ENCODE measurements around the gene SLC26A8. TPM values are rescaled to one million over a fixed set of nuclear protein-coding genes. Genes with fewer than 3 reads are reported as not detected.
"Not testable (repeated sequence)": the region's sequence is repeated elsewhere in the genome, so short reads cannot be mapped to it uniquely, and the experiment has no call there.

SLC26A8 gene
- total RNA-seq, 1 experiment from 2014 or later, result not detected

DNA sequence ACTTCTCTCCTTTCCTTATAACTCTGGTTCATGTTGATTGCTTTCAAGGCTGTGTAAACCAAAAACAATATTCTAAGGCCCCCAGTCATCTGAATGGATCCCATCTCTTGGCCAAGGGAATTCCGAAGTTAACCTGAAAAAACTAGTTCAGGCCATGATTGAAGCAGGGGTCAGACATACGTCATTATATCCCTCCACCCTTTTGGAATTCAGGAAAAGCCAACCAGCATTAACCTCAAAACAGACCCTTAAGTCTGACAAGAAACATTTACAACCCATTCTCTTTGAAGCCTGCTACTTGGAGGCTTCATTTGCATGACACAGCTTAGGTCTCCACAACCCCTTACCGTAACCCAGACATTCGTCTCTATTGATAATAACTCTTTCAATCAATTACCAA lies 39.7 kb downstream of the SLC26A8 start:
- no peak for ATAC-seq

DNA sequence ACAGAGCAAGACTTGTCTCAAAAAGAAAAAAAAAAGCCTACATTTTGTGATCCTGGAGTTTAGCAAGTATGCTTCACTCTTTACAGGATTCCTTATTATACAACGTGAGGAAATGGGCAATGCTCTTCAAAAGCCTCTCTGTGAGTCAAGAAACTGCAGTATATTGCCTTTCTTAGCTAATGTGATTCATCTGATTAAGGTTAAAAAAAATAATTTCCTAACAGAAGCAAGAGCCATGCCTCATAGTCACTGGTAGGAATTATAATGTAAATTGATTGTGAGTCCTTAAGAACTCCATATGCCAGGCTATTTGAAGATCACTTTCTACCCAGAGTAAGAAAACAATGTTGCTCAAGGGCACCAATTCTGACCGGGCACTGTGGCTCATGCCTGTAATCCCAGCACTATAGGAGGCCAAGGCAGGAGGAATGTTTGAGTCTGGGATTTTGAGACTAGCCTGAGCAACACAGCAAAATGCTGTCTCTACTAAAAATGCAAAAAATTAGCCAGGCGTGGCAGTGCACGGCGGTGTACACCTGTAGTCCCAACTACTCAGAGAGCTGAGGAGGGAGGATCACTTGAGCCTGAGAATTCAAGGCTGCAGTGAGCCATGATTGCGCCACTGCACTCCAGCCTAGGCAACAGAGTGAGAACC lies 43.3 kb downstream of the SLC26A8 start:
- DNase-seq (ENCODE audit: low read depth, low spot score) (no peak), ATAC-seq (no peak)
- ChIA-PET POLR2A (no interaction called here), CTCF (no interaction called here)
- Histone ChIP-seq H3K27me3 (ENCODE audit: control insufficient read depth, insufficient read depth, low read length) (peaks cover 7% of the 10 kb centered on the region; the same call in 1 of the 2 replicates), H3K36me3 (ENCODE audit: control insufficient read depth, insufficient read depth, low read length) (no peaks in the 10 kb centered on the region), H3K27ac (ENCODE audit: low read length) (no peak overlapping the region), H3K9me3 (ENCODE audit: control insufficient read depth, insufficient read depth, low read depth, low read length) (no peaks in the 10 kb centered on the region), H3K4me3 (ENCODE audit: low read depth in 2 of 2, low read length in 2 of 2) (no peak overlapping the region), H3K4me1 (ENCODE audit: control insufficient read depth, insufficient read depth, low read length) (no peaks in the 10 kb centered on the region)
- intact Hi-C loops (cut with micrococcal nuclease; ENCODE audit: unreplicated experiment), result no loop called here
- TF ChIP-seq TCF7L2 (IDR thresholded peaks at IDR 0.05; ENCODE audit: low read depth, low read length) (no peak), SIN3A (IDR thresholded peaks at IDR 0.05; ENCODE audit: borderline replicate concordance, insufficient read depth, low read depth, low read length) (no peak), POLR2AphosphoS5 (IDR thresholded peaks at IDR 0.05; ENCODE audit: low read depth, low read length) (no peak)
- TF ChIP-seq, protein P1, sequence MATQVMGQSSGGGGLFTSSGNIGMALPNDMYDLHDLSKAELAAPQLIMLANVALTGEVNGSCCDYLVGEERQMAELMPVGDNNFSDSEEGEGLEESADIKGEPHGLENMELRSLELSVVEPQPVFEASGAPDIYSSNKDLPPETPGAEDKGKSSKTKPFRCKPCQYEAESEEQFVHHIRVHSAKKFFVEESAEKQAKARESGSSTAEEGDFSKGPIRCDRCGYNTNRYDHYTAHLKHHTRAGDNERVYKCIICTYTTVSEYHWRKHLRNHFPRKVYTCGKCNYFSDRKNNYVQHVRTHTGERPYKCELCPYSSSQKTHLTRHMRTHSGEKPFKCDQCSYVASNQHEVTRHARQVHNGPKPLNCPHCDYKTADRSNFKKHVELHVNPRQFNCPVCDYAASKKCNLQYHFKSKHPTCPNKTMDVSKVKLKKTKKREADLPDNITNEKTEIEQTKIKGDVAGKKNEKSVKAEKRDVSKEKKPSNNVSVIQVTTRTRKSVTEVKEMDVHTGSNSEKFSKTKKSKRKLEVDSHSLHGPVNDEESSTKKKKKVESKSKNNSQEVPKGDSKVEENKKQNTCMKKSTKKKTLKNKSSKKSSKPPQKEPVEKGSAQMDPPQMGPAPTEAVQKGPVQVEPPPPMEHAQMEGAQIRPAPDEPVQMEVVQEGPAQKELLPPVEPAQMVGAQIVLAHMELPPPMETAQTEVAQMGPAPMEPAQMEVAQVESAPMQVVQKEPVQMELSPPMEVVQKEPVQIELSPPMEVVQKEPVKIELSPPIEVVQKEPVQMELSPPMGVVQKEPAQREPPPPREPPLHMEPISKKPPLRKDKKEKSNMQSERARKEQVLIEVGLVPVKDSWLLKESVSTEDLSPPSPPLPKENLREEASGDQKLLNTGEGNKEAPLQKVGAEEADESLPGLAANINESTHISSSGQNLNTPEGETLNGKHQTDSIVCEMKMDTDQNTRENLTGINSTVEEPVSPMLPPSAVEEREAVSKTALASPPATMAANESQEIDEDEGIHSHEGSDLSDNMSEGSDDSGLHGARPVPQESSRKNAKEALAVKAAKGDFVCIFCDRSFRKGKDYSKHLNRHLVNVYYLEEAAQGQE (IDR thresholded peaks at IDR 0.05; ENCODE audit: insufficient read depth in 1 of 2, low read depth in 2 of 2, low read length in 1 of 2), result no peak
- TF ChIP-seq, protein P2, sequence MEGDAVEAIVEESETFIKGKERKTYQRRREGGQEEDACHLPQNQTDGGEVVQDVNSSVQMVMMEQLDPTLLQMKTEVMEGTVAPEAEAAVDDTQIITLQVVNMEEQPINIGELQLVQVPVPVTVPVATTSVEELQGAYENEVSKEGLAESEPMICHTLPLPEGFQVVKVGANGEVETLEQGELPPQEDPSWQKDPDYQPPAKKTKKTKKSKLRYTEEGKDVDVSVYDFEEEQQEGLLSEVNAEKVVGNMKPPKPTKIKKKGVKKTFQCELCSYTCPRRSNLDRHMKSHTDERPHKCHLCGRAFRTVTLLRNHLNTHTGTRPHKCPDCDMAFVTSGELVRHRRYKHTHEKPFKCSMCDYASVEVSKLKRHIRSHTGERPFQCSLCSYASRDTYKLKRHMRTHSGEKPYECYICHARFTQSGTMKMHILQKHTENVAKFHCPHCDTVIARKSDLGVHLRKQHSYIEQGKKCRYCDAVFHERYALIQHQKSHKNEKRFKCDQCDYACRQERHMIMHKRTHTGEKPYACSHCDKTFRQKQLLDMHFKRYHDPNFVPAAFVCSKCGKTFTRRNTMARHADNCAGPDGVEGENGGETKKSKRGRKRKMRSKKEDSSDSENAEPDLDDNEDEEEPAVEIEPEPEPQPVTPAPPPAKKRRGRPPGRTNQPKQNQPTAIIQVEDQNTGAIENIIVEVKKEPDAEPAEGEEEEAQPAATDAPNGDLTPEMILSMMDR (IDR thresholded peaks at IDR 0.05), result no peak
- in situ Hi-C loops (cut with HindIII; ENCODE audit: low pct_unique_long_range_greater_than_20kb, low sequenced_read_pairs), result no loop called here
- no TSS peak for BruUV-seq (replicated peaks)

More for the DNA sequence above, 39.7 kb downstream of the SLC26A8 start:
- ChIA-PET POLR2A (no interaction called here), CTCF (no interaction called here)
- Histone ChIP-seq H3K4me3 (ENCODE audit: low read depth in 2 of 2, low read length in 2 of 2) (no peak overlapping the region), H3K36me3 (ENCODE audit: control insufficient read depth, insufficient read depth, low read length) (no peaks in the 10 kb centered on the region), H3K27ac (ENCODE audit: low read length) (no peak overlapping the region), H3K27me3 (ENCODE audit: control insufficient read depth, insufficient read depth, low read length) (peaks cover 5% of the 10 kb centered on the region; the same call in 1 of the 2 replicates), H3K4me1 (ENCODE audit: control insufficient read depth, insufficient read depth, low read length) (no peaks in the 10 kb centered on the region), H3K9me3 (ENCODE audit: control insufficient read depth, insufficient read depth, low read depth, low read length) (no peaks in the 10 kb centered on the region)
- no peak for DNase-seq (ENCODE audit: low read depth, low spot score)
- in situ Hi-C loops (cut with HindIII; ENCODE audit: low pct_unique_long_range_greater_than_20kb, low sequenced_read_pairs), result no loop called here
- no TSS peak for BruUV-seq (replicated peaks)
- TF ChIP-seq, protein P1 (IDR thresholded peaks at IDR 0.05; ENCODE audit: insufficient read depth in 1 of 2, low read depth in 2 of 2, low read length in 1 of 2), result no peak
- no peak for TF ChIP-seq SIN3A (IDR thresholded peaks at IDR 0.05; ENCODE audit: borderline replicate concordance, insufficient read depth, low read depth, low read length)
- no peak for TF ChIP-seq POLR2AphosphoS5 (IDR thresholded peaks at IDR 0.05; ENCODE audit: low read depth, low read length)
- TF ChIP-seq, protein P2 (IDR thresholded peaks at IDR 0.05), result no peak
- no peak for TF ChIP-seq TCF7L2 (IDR thresholded peaks at IDR 0.05; ENCODE audit: low read depth, low read length)
- intact Hi-C loops (cut with micrococcal nuclease; ENCODE audit: unreplicated experiment), result no loop called here

DNA sequence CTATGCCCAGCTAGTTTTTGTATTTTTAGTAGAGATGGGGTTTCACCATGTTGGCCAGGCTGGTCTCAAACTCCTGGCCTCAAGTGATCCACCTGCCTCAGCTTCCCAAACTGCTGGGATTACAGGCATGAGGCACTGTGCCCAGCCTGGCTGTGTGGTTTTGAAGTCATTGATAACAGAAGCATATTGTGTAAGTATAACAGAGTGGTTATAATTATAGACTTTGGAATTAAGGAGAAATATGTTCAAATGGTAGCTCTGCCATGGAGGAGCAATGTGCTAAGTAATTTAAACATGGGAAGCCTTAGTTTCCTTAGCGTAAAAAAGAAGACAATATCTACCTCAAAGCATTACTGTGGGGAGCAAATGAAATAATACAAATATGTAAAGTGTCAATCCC lies 44.3 kb downstream of the SLC26A8 start:
- H3K27ac ChIP-seq (ENCODE audit: low read length); H3K4me3 ChIP-seq (ENCODE audit: low read depth in 2 of 2, low read length in 2 of 2); intact Hi-C loops (cut with micrococcal nuclease; ENCODE audit: unreplicated experiment); CTCF ChIA-PET; H3K27me3 ChIP-seq (ENCODE audit: control insufficient read depth, insufficient read depth, low read length); ATAC-seq; H3K36me3 ChIP-seq (ENCODE audit: control insufficient read depth, insufficient read depth, low read length); DNase-seq (ENCODE audit: low read depth, low spot score); POLR2A ChIA-PET; BruUV-seq (replicated peaks); H3K4me1 ChIP-seq (ENCODE audit: control insufficient read depth, insufficient read depth, low read length); in situ Hi-C loops (cut with HindIII; ENCODE audit: low pct_unique_long_range_greater_than_20kb, low sequenced_read_pairs); H3K9me3 ChIP-seq (ENCODE audit: control insufficient read depth, insufficient read depth, low read depth, low read length): not testable (repeated sequence)

All from Panc1 (cell line).